ENCODE data around the gene HIPK1.

HIPK1 gene

DNA sequence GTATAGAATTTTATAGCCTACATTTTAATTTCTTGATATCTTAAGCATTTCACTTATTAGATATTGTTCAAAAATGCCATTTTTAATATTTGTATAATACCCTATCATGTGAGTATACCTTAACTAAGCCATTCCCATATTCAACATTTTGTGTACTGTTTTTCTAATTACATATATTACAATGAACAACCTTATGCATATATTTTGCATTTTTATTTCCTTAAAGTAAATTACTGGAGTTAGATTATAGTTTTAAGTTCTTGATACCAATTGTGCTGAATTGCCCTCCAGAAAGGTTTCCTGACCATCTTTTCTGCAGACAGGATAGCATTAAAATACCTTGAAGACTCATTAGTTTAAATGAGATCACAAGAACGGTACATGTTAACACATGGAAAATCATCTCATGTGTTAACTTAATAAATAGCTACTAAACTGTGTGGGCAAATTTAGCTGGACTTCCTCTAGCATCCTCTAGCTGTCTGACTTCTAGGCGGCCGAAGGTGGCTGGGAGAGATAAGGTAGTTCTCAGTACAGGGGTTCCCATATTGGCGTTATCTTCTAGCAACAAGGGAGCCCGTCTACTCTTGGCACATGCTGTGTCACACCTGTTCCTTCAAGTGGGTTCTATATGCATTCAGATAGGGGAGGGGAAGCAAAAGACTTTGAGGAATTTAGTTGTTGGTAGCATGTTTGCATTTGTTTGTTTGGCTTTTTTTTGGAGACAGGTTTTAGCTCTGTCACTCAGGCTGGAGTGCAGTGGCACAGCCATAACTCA lies 15.0 kb upstream of the HIPK1 start:
- TF ChIP-seq, protein P1, sequence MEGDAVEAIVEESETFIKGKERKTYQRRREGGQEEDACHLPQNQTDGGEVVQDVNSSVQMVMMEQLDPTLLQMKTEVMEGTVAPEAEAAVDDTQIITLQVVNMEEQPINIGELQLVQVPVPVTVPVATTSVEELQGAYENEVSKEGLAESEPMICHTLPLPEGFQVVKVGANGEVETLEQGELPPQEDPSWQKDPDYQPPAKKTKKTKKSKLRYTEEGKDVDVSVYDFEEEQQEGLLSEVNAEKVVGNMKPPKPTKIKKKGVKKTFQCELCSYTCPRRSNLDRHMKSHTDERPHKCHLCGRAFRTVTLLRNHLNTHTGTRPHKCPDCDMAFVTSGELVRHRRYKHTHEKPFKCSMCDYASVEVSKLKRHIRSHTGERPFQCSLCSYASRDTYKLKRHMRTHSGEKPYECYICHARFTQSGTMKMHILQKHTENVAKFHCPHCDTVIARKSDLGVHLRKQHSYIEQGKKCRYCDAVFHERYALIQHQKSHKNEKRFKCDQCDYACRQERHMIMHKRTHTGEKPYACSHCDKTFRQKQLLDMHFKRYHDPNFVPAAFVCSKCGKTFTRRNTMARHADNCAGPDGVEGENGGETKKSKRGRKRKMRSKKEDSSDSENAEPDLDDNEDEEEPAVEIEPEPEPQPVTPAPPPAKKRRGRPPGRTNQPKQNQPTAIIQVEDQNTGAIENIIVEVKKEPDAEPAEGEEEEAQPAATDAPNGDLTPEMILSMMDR (IDR thresholded peaks at IDR 0.05; ENCODE audit: insufficient read depth, low read depth, low read length, missing control alignments) = no peak
- DNase-seq (ENCODE audit: low read depth) = no peak
- no peak overlapping the region for H3K4me3 ChIP-seq (ENCODE audit: low read depth, low read length)

DNA sequence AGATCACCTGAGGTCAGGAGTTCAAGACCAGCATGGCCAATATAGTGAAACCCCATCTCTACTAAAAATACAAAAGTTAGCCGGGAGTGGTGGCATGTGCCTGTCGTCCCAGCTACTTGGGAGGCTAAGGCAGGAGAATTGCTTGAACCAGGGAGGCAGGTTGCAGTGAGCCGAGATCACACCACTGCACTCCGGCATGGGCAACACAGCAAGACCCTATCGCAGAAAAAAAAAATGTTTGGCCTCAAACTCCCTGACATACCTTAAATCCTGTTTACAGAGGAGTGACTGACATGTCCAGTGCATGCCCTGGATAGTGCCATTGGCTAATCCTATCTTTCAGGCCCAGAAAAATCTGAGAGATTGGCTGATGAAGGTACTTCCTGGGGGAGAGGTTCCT lies 12.2 kb upstream of the HIPK1 start:
- DNase-seq (ENCODE audit: low read depth) = no peak
- TF ChIP-seq, protein P1 (IDR thresholded peaks at IDR 0.05; ENCODE audit: insufficient read depth, low read depth, low read length, missing control alignments) = no peak
- no peak overlapping the region for H3K4me3 ChIP-seq (ENCODE audit: low read depth, low read length)

DNA sequence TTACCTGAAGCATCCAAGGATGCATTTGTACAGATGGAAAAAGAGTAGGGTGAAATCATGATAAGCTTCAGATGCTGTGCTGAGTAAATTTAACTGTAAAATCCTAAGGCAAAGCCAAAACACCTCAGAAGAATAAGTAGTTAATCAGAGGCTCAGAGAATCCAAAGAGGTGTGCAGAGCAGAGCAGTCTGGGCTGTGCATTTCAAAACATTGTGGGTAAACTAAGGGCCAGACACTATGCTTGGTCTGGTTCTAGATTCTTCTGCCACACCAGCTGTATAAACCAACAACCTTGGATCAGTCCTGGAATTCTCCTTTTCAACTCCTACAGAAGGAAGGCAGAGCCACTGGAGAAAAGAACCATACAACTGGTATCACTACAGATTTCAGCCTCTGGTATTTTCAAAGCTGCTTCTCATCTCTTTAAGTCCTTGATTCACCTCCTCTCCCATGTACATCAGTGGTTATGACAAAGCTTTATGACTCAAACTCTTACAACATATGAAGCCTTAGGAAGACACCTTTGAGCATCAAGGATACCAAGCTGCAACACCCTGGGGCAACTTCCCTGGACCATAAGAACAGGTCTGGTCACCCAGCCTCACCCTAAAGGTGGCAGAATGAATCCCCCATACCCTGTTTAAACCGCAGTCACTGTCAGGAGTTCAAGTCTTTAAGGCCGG lies 11.6 kb upstream of the HIPK1 start:
- no peak overlapping the region for H3K4me3 ChIP-seq (ENCODE audit: low read depth, low read length)
- no peak for DNase-seq (ENCODE audit: low read depth)
- TF ChIP-seq, protein P1 (IDR thresholded peaks at IDR 0.05; ENCODE audit: insufficient read depth, low read depth, low read length, missing control alignments) = no peak

DNA sequence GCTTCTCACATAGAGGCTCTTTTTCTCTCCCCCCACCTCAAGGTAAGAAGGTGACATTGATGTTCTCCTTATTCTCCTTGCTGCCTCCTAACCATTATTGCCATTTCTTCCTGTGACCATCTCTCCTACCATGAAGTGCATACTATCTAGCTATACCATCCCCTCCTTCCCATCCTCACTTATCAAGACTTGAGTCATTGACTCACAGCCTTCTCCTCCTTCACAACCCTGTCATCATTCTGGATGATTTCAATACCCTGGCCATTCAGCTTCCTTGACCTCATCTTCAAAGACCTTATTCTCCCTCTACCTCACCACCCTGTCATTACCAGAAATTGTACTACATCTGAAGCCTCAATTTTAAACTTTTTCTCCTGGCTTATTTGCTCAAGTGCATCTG lies 10.9 kb upstream of the HIPK1 start:
- no peak overlapping the region for H3K4me3 ChIP-seq (ENCODE audit: low read depth, low read length)
- TF ChIP-seq, protein P1 (IDR thresholded peaks at IDR 0.05; ENCODE audit: insufficient read depth, low read depth, low read length, missing control alignments) = no peak
- no peak for DNase-seq (ENCODE audit: low read depth)

DNA sequence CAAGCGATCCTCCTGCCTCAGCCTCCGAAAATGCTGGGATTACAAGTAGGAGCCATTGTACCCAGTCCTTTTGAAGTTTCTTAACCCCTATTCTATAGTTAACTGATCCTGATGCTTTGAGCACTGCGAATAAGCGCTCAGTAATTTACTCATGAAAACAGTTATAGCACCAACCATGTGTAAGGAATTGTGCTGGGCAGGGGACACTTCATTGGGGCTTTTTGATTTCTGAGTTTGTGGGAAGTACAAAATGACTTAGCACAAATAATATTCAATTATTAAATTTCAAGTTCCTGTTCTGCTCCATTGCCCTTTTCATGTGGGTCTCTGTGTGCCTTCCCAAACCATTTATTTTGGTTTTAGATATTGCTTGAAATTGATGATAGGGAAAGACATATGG lies 6.2 kb upstream of the HIPK1 start:
- no peak overlapping the region for H3K4me3 ChIP-seq (ENCODE audit: low read depth, low read length)
- DNase-seq (ENCODE audit: low read depth) = no peak
- TF ChIP-seq, protein P1 (IDR thresholded peaks at IDR 0.05; ENCODE audit: insufficient read depth, low read depth, low read length, missing control alignments) = no peak

DNA sequence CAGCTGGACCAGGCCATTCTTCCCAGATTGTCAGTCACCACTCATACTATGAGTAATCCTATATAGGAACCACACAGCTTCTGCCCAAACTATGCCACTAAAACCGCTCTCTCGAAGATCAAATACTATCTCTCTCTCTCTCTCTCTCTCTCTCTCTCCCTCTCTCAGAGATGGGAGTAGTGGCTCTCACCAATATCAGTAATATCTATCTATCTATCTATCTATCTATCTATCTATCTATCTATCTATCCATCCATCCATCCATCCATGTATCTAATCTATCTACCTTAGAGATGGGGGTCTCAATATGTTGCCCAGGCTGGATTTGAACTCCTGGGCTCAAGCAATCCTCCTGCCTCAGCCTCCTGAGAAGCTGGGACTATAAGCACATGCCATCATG lies 4.7 kb upstream of the HIPK1 start:
- H3K4me3 ChIP-seq (ENCODE audit: low read depth, low read length) = no peak overlapping the region
- TF ChIP-seq, protein P1 (IDR thresholded peaks at IDR 0.05; ENCODE audit: insufficient read depth, low read depth, low read length, missing control alignments) = no peak
- DNase-seq (ENCODE audit: low read depth) = no peak

Measured in GM12865 (cell line).